ENCODE data around the gene LTB. TPM values are rescaled to one million over a fixed set of nuclear protein-coding genes. Genes with fewer than 3 reads are reported as not detected.
A peak's percentile ranks its signal among the peaks of the same experiment; 100 is the strongest.

Gene LTB
- total and polyA plus RNA-seq, 2 of the 13 experiments (the other 11 are each of a cell fraction or from before 2014, with no cell fraction given) = 0.09 to 0.22 TPM

DNA sequence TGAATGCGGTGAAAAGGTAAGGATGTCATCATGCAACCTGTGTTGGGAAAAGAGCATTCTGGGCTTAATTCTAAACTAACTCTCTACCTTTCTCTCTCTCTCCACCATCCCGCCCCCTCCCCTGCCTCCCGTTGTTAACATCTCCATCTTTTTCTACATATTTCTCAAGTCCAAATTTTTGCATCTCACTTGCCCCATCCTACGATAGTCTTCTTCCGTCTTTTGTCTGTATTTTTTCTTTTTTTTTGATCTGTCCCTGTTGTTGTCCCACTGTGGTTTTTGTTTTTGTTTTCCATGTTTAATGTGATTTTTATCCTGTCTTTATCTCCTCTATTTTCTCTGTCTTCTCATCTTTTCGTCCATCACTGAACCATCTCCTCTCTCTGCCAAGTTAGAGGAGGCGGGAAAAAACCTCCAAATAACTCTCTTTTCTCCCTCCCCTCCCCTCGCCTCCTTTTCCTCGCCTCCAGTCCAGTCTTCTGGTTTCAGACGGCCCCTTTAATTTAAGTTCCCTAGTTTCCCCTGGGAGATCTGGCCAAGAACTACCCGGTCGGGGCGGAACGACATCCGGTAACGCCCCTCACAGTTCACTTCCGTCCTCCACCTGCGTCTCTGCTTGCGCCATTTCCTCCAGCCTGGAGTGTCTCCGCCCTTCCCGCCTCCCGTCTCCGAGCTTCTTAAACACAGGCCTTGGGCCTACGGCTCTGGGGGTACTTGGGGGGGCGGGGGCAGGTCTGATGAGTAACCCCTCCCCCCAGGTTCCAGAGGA, 35.1 kb downstream of the LTB start, which contains the start of gene NFKBIL1 (continued):
- TF ChIP-seq ZNF567 (CRISPR knock-in tag; IDR thresholded peaks at IDR 0.05; ENCODE audit: borderline replicate concordance) (peak; percentile 59; the same call in 1 of the 2 replicates), ZNF816 (CRISPR knock-in tag; IDR thresholded peaks at IDR 0.05; ENCODE audit: borderline replicate concordance) (no peak), SRF (IDR thresholded peaks at IDR 0.05; ENCODE audit: low read depth, low read length) (peak; percentile 73; the same call in 1 of the 2 replicates), ZFY (CRISPR knock-in tag; IDR thresholded peaks at IDR 0.05) (peak; percentile 92), JARID2 (CRISPR knock-in tag; IDR thresholded peaks at IDR 0.05; ENCODE audit: insufficient replicate concordance) (no peak), ZKSCAN1 (IDR thresholded peaks at IDR 0.05; ENCODE audit: low read length) (no peak), SOX5 (CRISPR knock-in tag; IDR thresholded peaks at IDR 0.05; ENCODE audit: borderline replicate concordance) (no peak; the same call in 1 of the 2 replicates), ZNF143 (CRISPR knock-in tag; IDR thresholded peaks at IDR 0.05) (peak; percentile 59; the same call in 1 of the 2 replicates), CENPT (CRISPR knock-in tag; IDR thresholded peaks at IDR 0.05; ENCODE audit: low read depth) (no peak), ZMYM4 (CRISPR knock-in tag; IDR thresholded peaks at IDR 0.05) (peak; percentile 58), ZNF296 (CRISPR knock-in tag; conservative IDR thresholded peaks at IDR 0.05) (no peak), ZBTB7A (CRISPR knock-in tag; IDR thresholded peaks at IDR 0.05) (no peak), TGIF2 (CRISPR knock-in tag; IDR thresholded peaks at IDR 0.05) (0 out of 2 replicates have a peak, but pooled peaks have one; percentile 22), IRF2 (CRISPR knock-in tag; IDR thresholded peaks at IDR 0.05) (peak; percentile 86)
- TF ChIP-seq, protein P1, sequence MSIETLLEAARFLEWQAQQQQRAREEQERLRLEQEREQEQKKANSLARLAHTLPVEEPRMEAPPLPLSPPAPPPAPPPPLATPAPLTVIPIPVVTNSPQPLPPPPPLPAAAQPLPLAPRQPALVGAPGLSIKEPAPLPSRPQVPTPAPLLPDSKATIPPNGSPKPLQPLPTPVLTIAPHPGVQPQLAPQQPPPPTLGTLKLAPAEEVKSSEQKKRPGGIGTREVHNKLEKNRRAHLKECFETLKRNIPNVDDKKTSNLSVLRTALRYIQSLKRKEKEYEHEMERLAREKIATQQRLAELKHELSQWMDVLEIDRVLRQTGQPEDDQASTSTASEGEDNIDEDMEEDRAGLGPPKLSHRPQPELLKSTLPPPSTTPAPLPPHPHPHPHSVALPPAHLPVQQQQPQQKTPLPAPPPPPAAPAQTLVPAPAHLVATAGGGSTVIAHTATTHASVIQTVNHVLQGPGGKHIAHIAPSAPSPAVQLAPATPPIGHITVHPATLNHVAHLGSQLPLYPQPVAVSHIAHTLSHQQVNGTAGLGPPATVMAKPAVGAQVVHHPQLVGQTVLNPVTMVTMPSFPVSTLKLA (IDR thresholded peaks at IDR 0.05) = peak; percentile 45; the same call in 1 of the 2 replicates
- TF ChIP-seq, protein P2, sequence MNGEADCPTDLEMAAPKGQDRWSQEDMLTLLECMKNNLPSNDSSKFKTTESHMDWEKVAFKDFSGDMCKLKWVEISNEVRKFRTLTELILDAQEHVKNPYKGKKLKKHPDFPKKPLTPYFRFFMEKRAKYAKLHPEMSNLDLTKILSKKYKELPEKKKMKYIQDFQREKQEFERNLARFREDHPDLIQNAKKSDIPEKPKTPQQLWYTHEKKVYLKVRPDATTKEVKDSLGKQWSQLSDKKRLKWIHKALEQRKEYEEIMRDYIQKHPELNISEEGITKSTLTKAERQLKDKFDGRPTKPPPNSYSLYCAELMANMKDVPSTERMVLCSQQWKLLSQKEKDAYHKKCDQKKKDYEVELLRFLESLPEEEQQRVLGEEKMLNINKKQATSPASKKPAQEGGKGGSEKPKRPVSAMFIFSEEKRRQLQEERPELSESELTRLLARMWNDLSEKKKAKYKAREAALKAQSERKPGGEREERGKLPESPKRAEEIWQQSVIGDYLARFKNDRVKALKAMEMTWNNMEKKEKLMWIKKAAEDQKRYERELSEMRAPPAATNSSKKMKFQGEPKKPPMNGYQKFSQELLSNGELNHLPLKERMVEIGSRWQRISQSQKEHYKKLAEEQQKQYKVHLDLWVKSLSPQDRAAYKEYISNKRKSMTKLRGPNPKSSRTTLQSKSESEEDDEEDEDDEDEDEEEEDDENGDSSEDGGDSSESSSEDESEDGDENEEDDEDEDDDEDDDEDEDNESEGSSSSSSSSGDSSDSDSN (CRISPR knock-in tag; IDR thresholded peaks at IDR 0.05) = no peak; the same call in 1 of the 2 replicates
- TF ChIP-seq, protein P3, sequence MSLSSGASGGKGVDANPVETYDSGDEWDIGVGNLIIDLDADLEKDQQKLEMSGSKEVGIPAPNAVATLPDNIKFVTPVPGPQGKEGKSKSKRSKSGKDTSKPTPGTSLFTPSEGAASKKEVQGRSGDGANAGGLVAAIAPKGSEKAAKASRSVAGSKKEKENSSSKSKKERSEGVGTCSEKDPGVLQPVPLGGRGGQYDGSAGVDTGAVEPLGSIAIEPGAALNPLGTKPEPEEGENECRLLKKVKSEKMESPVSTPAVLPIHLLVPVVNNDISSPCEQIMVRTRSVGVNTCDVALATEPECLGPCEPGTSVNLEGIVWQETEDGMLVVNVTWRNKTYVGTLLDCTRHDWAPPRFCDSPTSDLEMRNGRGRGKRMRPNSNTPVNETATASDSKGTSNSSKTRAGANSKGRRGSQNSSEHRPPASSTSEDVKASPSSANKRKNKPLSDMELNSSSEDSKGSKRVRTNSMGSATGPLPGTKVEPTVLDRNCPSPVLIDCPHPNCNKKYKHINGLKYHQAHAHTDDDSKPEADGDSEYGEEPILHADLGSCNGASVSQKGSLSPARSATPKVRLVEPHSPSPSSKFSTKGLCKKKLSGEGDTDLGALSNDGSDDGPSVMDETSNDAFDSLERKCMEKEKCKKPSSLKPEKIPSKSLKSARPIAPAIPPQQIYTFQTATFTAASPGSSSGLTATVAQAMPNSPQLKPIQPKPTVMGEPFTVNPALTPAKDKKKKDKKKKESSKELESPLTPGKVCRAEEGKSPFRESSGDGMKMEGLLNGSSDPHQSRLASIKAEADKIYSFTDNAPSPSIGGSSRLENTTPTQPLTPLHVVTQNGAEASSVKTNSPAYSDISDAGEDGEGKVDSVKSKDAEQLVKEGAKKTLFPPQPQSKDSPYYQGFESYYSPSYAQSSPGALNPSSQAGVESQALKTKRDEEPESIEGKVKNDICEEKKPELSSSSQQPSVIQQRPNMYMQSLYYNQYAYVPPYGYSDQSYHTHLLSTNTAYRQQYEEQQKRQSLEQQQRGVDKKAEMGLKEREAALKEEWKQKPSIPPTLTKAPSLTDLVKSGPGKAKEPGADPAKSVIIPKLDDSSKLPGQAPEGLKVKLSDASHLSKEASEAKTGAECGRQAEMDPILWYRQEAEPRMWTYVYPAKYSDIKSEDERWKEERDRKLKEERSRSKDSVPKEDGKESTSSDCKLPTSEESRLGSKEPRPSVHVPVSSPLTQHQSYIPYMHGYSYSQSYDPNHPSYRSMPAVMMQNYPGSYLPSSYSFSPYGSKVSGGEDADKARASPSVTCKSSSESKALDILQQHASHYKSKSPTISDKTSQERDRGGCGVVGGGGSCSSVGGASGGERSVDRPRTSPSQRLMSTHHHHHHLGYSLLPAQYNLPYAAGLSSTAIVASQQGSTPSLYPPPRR (CRISPR knock-in tag; IDR thresholded peaks at IDR 0.05; ENCODE audit: borderline replicate concordance) = no peak; the same call in 1 of the 2 replicates
